Keratinocyte (primary cell): Measurements from ENCODE around the gene CYP2U1. TPM values are rescaled to one million over a fixed set of nuclear protein-coding genes. Genes with fewer than 3 reads are reported as not detected.

Source experiments
- DNase-seq: peaks from one replicate; pipeline ENCODE4 v3.0.0-alpha.2; 2011; ENCODE audit warnings: low read depth, missing footprints, low spot score
- FAIRE-seq: peaks from 2 replicates; lab custom pipeline; 2011; peaks lifted over from hg19 to GRCh38; lab: Jason Lieb, UNC
- H2AFZ ChIP-seq: 2 replicates; pipeline ENCODE4 v1.6.0; 2012; ENCODE audit warnings: low read length, control low read depth, inconsistent platforms; ENCODE audit not compliant: control insufficient read depth
- H3K27ac ChIP-seq: 2 replicates; pipeline ENCODE4 v1.5.1; 2011; ENCODE audit warnings: low read length; ENCODE audit not compliant: control insufficient read depth, insufficient read depth
- H3K27me3 ChIP-seq: 3 replicates; pipeline ENCODE4 v1.6.0; 2011; ENCODE audit warnings: low read length; ENCODE audit not compliant: control insufficient read depth, insufficient read depth; ENCODE audit errors: extremely low read depth
- H3K36me3 ChIP-seq, 2 experiments: 2 replicates in 1 of 2; 3 replicates in 1 of 2; pipeline ENCODE4 v1.5.1; 2011; ENCODE audit warnings: low read length in 2 of 2, mild to moderate bottlenecking in 1 of 2; ENCODE audit not compliant: control insufficient read depth in 2 of 2, insufficient read depth in 2 of 2; ENCODE audit errors: extremely low read depth in 1 of 2
- H3K4me1 ChIP-seq: 3 replicates; pipeline ENCODE4 v1.5.1; 2011; ENCODE audit warnings: low read length; ENCODE audit not compliant: control insufficient read depth, insufficient read depth; ENCODE audit errors: extremely low read depth
- H3K4me2 ChIP-seq: 3 replicates; pipeline ENCODE4 v1.6.0; 2011; ENCODE audit warnings: low read depth, low read length; ENCODE audit not compliant: control insufficient read depth, insufficient read depth; ENCODE audit errors: extremely low read depth
- H3K4me3 ChIP-seq, 3 experiments: fragments of 200-600 bp in 1 of 3; sonication (generic) in 1 of 3; 2 replicates in 2 of 3; 3 replicates in 1 of 3; pipeline ENCODE4 v1.5.1; 2011 to 2016; ENCODE audit warnings: low read length in 3 of 3, mild to moderate bottlenecking in 3 of 3, control low read depth in 2 of 3, inconsistent platforms in 1 of 3, low read depth in 1 of 3, mixed read lengths in 1 of 3, mixed run types in 1 of 3, moderate library complexity in 1 of 3; ENCODE audit not compliant: control insufficient read depth in 2 of 3, insufficient read depth in 2 of 3; ENCODE audit errors: extremely low read depth in 1 of 3
- H3K79me2 ChIP-seq: 2 replicates; pipeline ENCODE4 v1.6.0; 2012; ENCODE audit warnings: low read length; ENCODE audit not compliant: control insufficient read depth, insufficient read depth
- H3K9ac ChIP-seq: 3 replicates; pipeline ENCODE4 v1.6.0; 2011; ENCODE audit warnings: low read length; ENCODE audit not compliant: control insufficient read depth, insufficient read depth; ENCODE audit errors: extremely low read depth
- H3K9me1 ChIP-seq: 3 replicates; pipeline ENCODE4 v1.6.0; 2011; ENCODE audit warnings: low read length; ENCODE audit not compliant: control insufficient read depth, insufficient read depth; ENCODE audit errors: extremely low read depth
- H3K9me3 ChIP-seq: 2 replicates; pipeline ENCODE4 v1.5.1; 2012; ENCODE audit warnings: low read depth, low read length; ENCODE audit not compliant: control insufficient read depth
- H4K20me1 ChIP-seq: 3 replicates; pipeline ENCODE4 v1.6.0; 2011; ENCODE audit warnings: low read length; ENCODE audit not compliant: control insufficient read depth, insufficient read depth; ENCODE audit errors: extremely low read depth
- CTCF ChIP-seq, 3 experiments: IDR thresholded peaks in 1 of 3; conservative IDR thresholded peaks in 1 of 3; optimal IDR thresholded peaks in 1 of 3; 2 replicates in 2 of 3; 3 replicates in 1 of 3; pipeline versions ENCODE3 to v1.5.1; 2011; ENCODE audit warnings: low read length in 3 of 3, mild to moderate bottlenecking in 3 of 3, moderate library complexity in 2 of 3, control low read depth in 1 of 3, inconsistent platforms in 1 of 3; ENCODE audit not compliant: insufficient read depth in 2 of 3; ENCODE audit errors: extremely low read depth in 1 of 3
- EZH2 ChIP-seq: IDR thresholded peaks from one replicate; pipeline ENCODE4 v1.6.1; 2012; ENCODE audit warnings: inconsistent platforms, mild to moderate bottlenecking, low read length, moderate library complexity
- dilution Hi-C: fragments of 300-500 bp; cut with MboI; formaldehyde crosslinking; loops from one replicate; pipeline ENCODE4 v1.7.0; 2020; ENCODE audit warnings: low sequenced_read_pairs; ENCODE audit not compliant: extremely low pct_ligation_motif_present
- polyA minus RNA-seq, 3 experiments: library from RNA; depleted of rRNA, polyadenylated mRNA; stranded (reverse); fragments of >200 nt; gene quantifications; 1 replicate in 1 of 3; 2 replicates in 1 of 3; 3 replicates in 1 of 3; pipeline ENCODE4 v1.2.3, GENCODE V29; 2011
- polyA plus RNA-seq, 5 experiments: library from polyadenylated mRNA; depleted of rRNA in 3 of 5; stranded (reverse) in 3 of 5; stranded (forward) in 1 of 5; unstranded in 1 of 5; fragments of >200 nt; gene quantifications; 1 replicate in 1 of 5; 2 replicates in 3 of 5; 3 replicates in 1 of 5; pipeline versions ENCODE4 v1.2.1 to v1.2.3, GENCODE V29; 2011 to 2012; ENCODE audit warnings: missing spikeins in 2 of 5, low read depth in 1 of 5, low replicate concordance in 1 of 5

CYP2U1 gene
- 2.6 to 3.7 TPM (median 3.4 TPM) in 3 replicates for polyA plus RNA-seq
- polyA plus RNA-seq (2011; ENCODE audit: low read depth): 0.36 TPM
- polyA plus RNA-seq (2011; cell fraction: cytosol; rRNA removed): 1.9 and 3.5 TPM in 2 replicates
- polyA plus RNA-seq (2011; cell fraction: nucleus; rRNA removed): 5.2 and 6.6 TPM in 2 replicates
- 1.1 and 2.5 TPM in 2 replicates for polyA plus RNA-seq (2012; ENCODE audit: low replicate concordance)
- 1.6 to 3.5 TPM (median 3.2 TPM) in 3 replicates for polyA minus RNA-seq
- 4.8 TPM for polyA minus RNA-seq (2011; cell fraction: cytosol; rRNA and poly(A)+ RNA removed)
- polyA minus RNA-seq (2011; cell fraction: nucleus; rRNA and poly(A)+ RNA removed): 6.9 and 11.2 TPM in 2 replicates

GRCh38 chr4:107930821-107931774, at the start of gene CYP2U1:
TSS of gene CYP2U1 (plus strand) at chr4:107931549. CDS start at chr4:107931644, 95 bp downstream.
- Histone ChIP-seq H3K36me3 (no peaks in the 10 kb centered on the region), H4K20me1 (no peaks in the 10 kb centered on the region), H3K79me2 (no peaks in the 10 kb centered on the region), H3K4me3 (peak within 1 kb of the TSS; percentile 55 to 84 (median 71)), H3K9me3 (no peaks in the 10 kb centered on the region), H3K9ac (peak within 1 kb of the TSS; percentile 53), H2AFZ (peak within 1 kb of the TSS; percentile 94), H3K4me1 (peaks cover 16% of the 10 kb centered on the region), H3K27me3 (peaks cover 3% of the 10 kb centered on the region), H3K9me1 (no peaks in the 10 kb centered on the region), H3K27ac (no peak within 1 kb of the TSS), H3K4me2 (peak within 1 kb of the TSS; percentile 88)
- DNase-seq: no peak
- dilution Hi-C loops: no loop called here
- FAIRE-seq: no peak
- TF ChIP-seq EZH2 (no peak), CTCF (optimal IDR thresholded peaks at IDR 0.05 in 1 of 3, IDR thresholded peaks at IDR 0.05 in 1 of 3, conservative IDR thresholded peaks at IDR 0.05 in 1 of 3; ENCODE audit: extremely low read depth in 1 of 3, insufficient read depth in 2 of 3, low read length in 3 of 3) (peak in 1 of 3 experiments; percentile 5)

- Histone ChIP-seq H3K79me2 (no peaks in the 10 kb centered on the region), H2AFZ (no peak overlapping the region), H3K4me2 (no peak overlapping the region), H3K4me3 (no peak overlapping the region), H3K36me3 (no peaks in the 10 kb centered on the region), H3K27ac (no peak overlapping the region), H3K4me1 (peaks cover 9% of the 10 kb centered on the region), H3K9me1 (no peaks in the 10 kb centered on the region), H4K20me1 (no peaks in the 10 kb centered on the region), H3K9me3 (no peaks in the 10 kb centered on the region), H3K9ac (no peak overlapping the region), H3K27me3 (no peaks in the 10 kb centered on the region)
- dilution Hi-C loops: no loop called here
- DNase-seq (no peak), FAIRE-seq (no peak)
- TF ChIP-seq EZH2: no peak
- TF ChIP-seq CTCF (optimal IDR thresholded peaks at IDR 0.05 in 1 of 3, IDR thresholded peaks at IDR 0.05 in 1 of 3, conservative IDR thresholded peaks at IDR 0.05 in 1 of 3; ENCODE audit: extremely low read depth in 1 of 3, insufficient read depth in 2 of 3, low read length in 3 of 3): no peak
Observed at GRCh38 chr4:107885865-107886264, 45.5 kb upstream of the CYP2U1 start.
